ENCODE results near the gene PAPOLG.

PAPOLG gene

GRCh38 chr2:60756097-60757087, at the start of gene PAPOLG:
Gene PAPOLG (plus strand): TSS chr2:60756268. CDS start chr2:60756479, 211 bp downstream.
- H3K36me3 Mint-ChIP-seq: peaks cover 15% of the 10 kb centered on the region
- peak within 1 kb of the TSS; percentile 100 for H3K4me3 Mint-ChIP-seq
- H3K27me3 Mint-ChIP-seq: no peaks in the 10 kb centered on the region
- no peaks in the 10 kb centered on the region for H3K9me3 Mint-ChIP-seq
- H3K4me1 Mint-ChIP-seq: peaks cover 46% of the 10 kb centered on the region
- peak within 1 kb of the TSS; percentile 99 for H3K27ac Mint-ChIP-seq

- H3K27ac Mint-ChIP-seq: peak overlapping the region; percentile 30
Measured at GRCh38 chr2:60707750-60708371, 48.2 kb upstream of the PAPOLG start.

GRCh38 chr2:60708630-60709320, 47.3 kb upstream of the PAPOLG start:
- Mint-ChIP-seq H3K27me3 (peaks cover 4% of the 10 kb centered on the region), H3K36me3 (no peaks in the 10 kb centered on the region), H3K27ac (no peak overlapping the region), H3K9me3 (no peaks in the 10 kb centered on the region), H3K4me3 (no peak overlapping the region), H3K4me1 (no peaks in the 10 kb centered on the region)

More at GRCh38 chr2:60707750-60708371, 48.2 kb upstream of the PAPOLG start:
- Mint-ChIP-seq H3K9me3 (no peaks in the 10 kb centered on the region), H3K36me3 (no peaks in the 10 kb centered on the region), H3K4me1 (no peaks in the 10 kb centered on the region), H3K4me3 (no peak overlapping the region), H3K27me3 (peaks cover 4% of the 10 kb centered on the region)

GRCh38 chr2:60710707-60711106, 45.4 kb upstream of the PAPOLG start:
- no peaks in the 10 kb centered on the region for H3K36me3 Mint-ChIP-seq
- H3K27ac Mint-ChIP-seq: no peak overlapping the region
- no peaks in the 10 kb centered on the region for H3K4me1 Mint-ChIP-seq
- no peak overlapping the region for H3K4me3 Mint-ChIP-seq
- H3K9me3 Mint-ChIP-seq: no peaks in the 10 kb centered on the region
- H3K27me3 Mint-ChIP-seq: peaks cover 4% of the 10 kb centered on the region

- Mint-ChIP-seq H3K36me3 (no peaks in the 10 kb centered on the region), H3K9me3 (no peaks in the 10 kb centered on the region), H3K27ac (no peak overlapping the region), H3K4me3 (no peak overlapping the region), H3K27me3 (no peaks in the 10 kb centered on the region), H3K4me1 (no peaks in the 10 kb centered on the region)
Measured at GRCh38 chr2:60715561-60715960, 40.5 kb upstream of the PAPOLG start.

GRCh38 chr2:60717691-60718090, 38.4 kb upstream of the PAPOLG start:
- Mint-ChIP-seq H3K27ac (no peak overlapping the region), H3K9me3 (no peaks in the 10 kb centered on the region), H3K36me3 (no peaks in the 10 kb centered on the region)

GRCh38 chr2:60719331-60719730, 36.7 kb upstream of the PAPOLG start:
- Mint-ChIP-seq H3K9me3 (no peaks in the 10 kb centered on the region), H3K27ac (no peak overlapping the region), H3K4me3 (no peak overlapping the region), H3K4me1 (no peaks in the 10 kb centered on the region), H3K36me3 (no peaks in the 10 kb centered on the region), H3K27me3 (no peaks in the 10 kb centered on the region)

More at GRCh38 chr2:60717691-60718090, 38.4 kb upstream of the PAPOLG start:
- Mint-ChIP-seq H3K4me3 (no peak overlapping the region), H3K27me3 (no peaks in the 10 kb centered on the region), H3K4me1 (no peaks in the 10 kb centered on the region)

GRCh38 chr2:60725466-60725865, 30.6 kb upstream of the PAPOLG start:
- H3K27me3 Mint-ChIP-seq: no peaks in the 10 kb centered on the region
- no peak overlapping the region for H3K27ac Mint-ChIP-seq
- H3K36me3 Mint-ChIP-seq: no peaks in the 10 kb centered on the region
- no peak overlapping the region for H3K4me3 Mint-ChIP-seq
- no peaks in the 10 kb centered on the region for H3K9me3 Mint-ChIP-seq
- H3K4me1 Mint-ChIP-seq: no peaks in the 10 kb centered on the region

GRCh38 chr2:60728855-60729254, 27.2 kb upstream of the PAPOLG start:
- Mint-ChIP-seq H3K27ac (no peak overlapping the region), H3K4me1 (no peaks in the 10 kb centered on the region), H3K36me3 (peaks cover 1% of the 10 kb centered on the region), H3K4me3 (no peak overlapping the region), H3K27me3 (no peaks in the 10 kb centered on the region), H3K9me3 (no peaks in the 10 kb centered on the region)

- Mint-ChIP-seq H3K9me3 (no peaks in the 10 kb centered on the region), H3K4me3 (peak overlapping the region; percentile 85), H3K27me3 (peaks cover 15% of the 10 kb centered on the region), H3K4me1 (peaks cover 7% of the 10 kb centered on the region), H3K27ac (no peak overlapping the region), H3K36me3 (peaks cover 1% of the 10 kb centered on the region)
Measured at GRCh38 chr2:60735496-60736250, 20.4 kb upstream of the PAPOLG start.

- Mint-ChIP-seq H3K4me3 (no peak overlapping the region), H3K27me3 (peaks cover 15% of the 10 kb centered on the region), H3K4me1 (peaks cover 7% of the 10 kb centered on the region), H3K27ac (no peak overlapping the region), H3K9me3 (no peaks in the 10 kb centered on the region), H3K36me3 (no peaks in the 10 kb centered on the region)
Measured at GRCh38 chr2:60738679-60739078, 17.4 kb upstream of the PAPOLG start.

- Mint-ChIP-seq H3K4me1 (peaks cover 7% of the 10 kb centered on the region), H3K4me3 (no peak overlapping the region), H3K9me3 (no peaks in the 10 kb centered on the region), H3K27ac (no peak overlapping the region), H3K36me3 (no peaks in the 10 kb centered on the region), H3K27me3 (peaks cover 15% of the 10 kb centered on the region)
Measured at GRCh38 chr2:60739156-60739555, 16.9 kb upstream of the PAPOLG start.

GRCh38 chr2:60741576-60741975, 14.5 kb upstream of the PAPOLG start:
- Mint-ChIP-seq H3K36me3 (no peaks in the 10 kb centered on the region), H3K27me3 (peaks cover 5% of the 10 kb centered on the region), H3K4me3 (no peak overlapping the region), H3K9me3 (no peaks in the 10 kb centered on the region), H3K27ac (no peak overlapping the region), H3K4me1 (peaks cover 15% of the 10 kb centered on the region)

GRCh38 chr2:60742419-60742818, 13.6 kb upstream of the PAPOLG start:
- peaks cover 16% of the 10 kb centered on the region for H3K4me1 Mint-ChIP-seq
- no peak overlapping the region for H3K27ac Mint-ChIP-seq
- H3K27me3 Mint-ChIP-seq: peaks cover 5% of the 10 kb centered on the region
- no peaks in the 10 kb centered on the region for H3K9me3 Mint-ChIP-seq
- H3K36me3 Mint-ChIP-seq: no peaks in the 10 kb centered on the region
- no peak overlapping the region for H3K4me3 Mint-ChIP-seq

- peaks cover 16% of the 10 kb centered on the region for H3K4me1 Mint-ChIP-seq
- H3K9me3 Mint-ChIP-seq: no peaks in the 10 kb centered on the region
- no peaks in the 10 kb centered on the region for H3K27me3 Mint-ChIP-seq
- no peak overlapping the region for H3K27ac Mint-ChIP-seq
- H3K4me3 Mint-ChIP-seq: no peak overlapping the region
- no peaks in the 10 kb centered on the region for H3K36me3 Mint-ChIP-seq
Measured at GRCh38 chr2:60745330-60745729, 10.7 kb upstream of the PAPOLG start.
